Activated T-cell treated with anti-CD3 and anti-CD28 coated beads, Interleukin-2, amount 50 U/mL, for 72 hours (primary cell): Measurements from ENCODE around the gene SV2C. TPM values are rescaled to one million over a fixed set of nuclear protein-coding genes. Genes with fewer than 3 reads are reported as not detected.

ENCODE experiments used
- ATAC-seq, 2 donors: fragments of 150-1000 bp; cut with Tn5 transposase; replicated peaks in 1 of 2; 2 replicates each; pipeline ENCODE4 v1.10.0; 2021; ENCODE audit warnings: moderate library complexity in 2 of 2, mild to moderate bottlenecking in 1 of 2
- DNase-seq, 2 donors: peaks; one replicate each; pipeline ENCODE4 v3.0.0; 2021 to 2022; ENCODE audit warnings: mixed read lengths in 1 of 2
- H3K27ac Mint-ChIP-seq: one replicate; pipeline ENCODE4 v1.8.0; 2022; ENCODE audit warnings: mild to moderate bottlenecking, moderate library complexity, mixed read lengths
- H3K27me3 Mint-ChIP-seq: one replicate; pipeline ENCODE4 v1.8.0; 2022; ENCODE audit warnings: low read depth, mixed read lengths
- H3K36me3 Mint-ChIP-seq, 2 donors: one replicate each; pipeline ENCODE4 v1.8.0; 2022; ENCODE audit warnings: mixed read lengths in 2 of 2, mild to moderate bottlenecking in 1 of 2; ENCODE audit not compliant: insufficient read depth in 2 of 2
- H3K4me1 Mint-ChIP-seq: one replicate; pipeline ENCODE4 v1.8.0; 2022; ENCODE audit warnings: low read depth, mixed read lengths
- H3K4me3 Mint-ChIP-seq, 2 donors: one replicate each; pipeline ENCODE4 v1.8.0; 2022; ENCODE audit warnings: mild to moderate bottlenecking in 2 of 2, mixed read lengths in 2 of 2, moderate library complexity in 2 of 2
- H3K9me3 Mint-ChIP-seq, 2 donors: one replicate each; pipeline ENCODE4 v1.8.0; 2022; ENCODE audit warnings: mixed read lengths in 2 of 2
- total RNA-seq, 2 donors: library from RNA; stranded (reverse); gene quantifications; one replicate each; pipeline ENCODE4 v1.2.3, GENCODE V29; 2022

The SV2C gene
- total RNA-seq, 2 donors from 2014 or later, result 0.19 to 0.23 TPM

DNA sequence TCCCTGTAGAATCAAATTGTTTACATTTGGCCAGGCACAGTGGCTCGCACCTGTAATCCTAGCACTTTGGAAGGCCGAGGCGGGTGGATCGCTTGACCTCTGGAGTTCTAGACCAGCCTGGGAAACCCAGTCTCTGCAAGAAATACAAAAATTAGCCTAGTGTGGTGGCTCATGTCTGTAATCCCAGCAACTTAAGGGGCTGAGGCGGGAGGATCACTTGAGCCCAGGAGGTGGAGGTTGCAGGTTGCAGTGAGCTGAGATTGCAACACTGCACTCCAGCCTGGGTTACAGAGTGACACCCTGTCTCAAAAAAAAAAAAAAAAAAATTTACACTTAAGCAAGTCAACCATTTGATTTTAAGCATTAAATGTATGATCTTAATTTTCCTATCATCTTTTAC, 302.4 kb downstream of the SV2C start:
- Mint-ChIP-seq H3K27ac (no peak overlapping the region), H3K36me3 (no peaks in the 10 kb centered on the region), H3K4me3 (no peak overlapping the region), H3K9me3 (no peaks in the 10 kb centered on the region), H3K4me1 (peaks cover 31% of the 10 kb centered on the region), H3K27me3 (no peaks in the 10 kb centered on the region)
- DNase-seq (no peak), ATAC-seq (no peak)

- Mint-ChIP-seq H3K4me1 (peaks cover 40% of the 10 kb centered on the region), H3K4me3 (no peak overlapping the region), H3K36me3 (no peaks in the 10 kb centered on the region), H3K9me3 (no peaks in the 10 kb centered on the region), H3K27ac (no peak overlapping the region), H3K27me3 (no peaks in the 10 kb centered on the region)
- DNase-seq, result no peak
- no peak for ATAC-seq
Observed at GRCh38 chr5:76386360-76386759, 303.2 kb downstream of the SV2C start.

DNA sequence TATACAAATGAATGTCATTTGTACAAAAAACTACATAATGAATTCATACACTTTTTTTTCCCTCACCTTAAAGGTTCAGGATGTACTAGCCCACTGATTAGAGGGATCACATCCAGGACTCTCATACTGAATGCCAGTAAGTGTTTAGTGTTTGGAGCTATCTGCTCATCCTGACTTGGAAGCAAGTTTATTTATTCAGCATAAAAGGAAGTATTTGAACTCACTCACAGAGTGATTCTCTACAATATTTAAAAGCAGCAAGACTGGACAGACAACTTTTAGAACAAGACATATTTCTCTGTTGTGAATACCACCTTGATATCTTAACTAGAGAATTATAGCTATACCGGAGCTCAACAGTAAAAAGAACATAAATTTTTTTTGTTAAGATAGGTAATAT, 305.1 kb downstream of the SV2C start:
- Mint-ChIP-seq H3K36me3 (no peaks in the 10 kb centered on the region), H3K27me3 (no peaks in the 10 kb centered on the region), H3K27ac (no peak overlapping the region), H3K4me1 (peaks cover 55% of the 10 kb centered on the region), H3K4me3 (no peak overlapping the region), H3K9me3 (no peaks in the 10 kb centered on the region)
- DNase-seq (no peak), ATAC-seq (no peak)

DNA sequence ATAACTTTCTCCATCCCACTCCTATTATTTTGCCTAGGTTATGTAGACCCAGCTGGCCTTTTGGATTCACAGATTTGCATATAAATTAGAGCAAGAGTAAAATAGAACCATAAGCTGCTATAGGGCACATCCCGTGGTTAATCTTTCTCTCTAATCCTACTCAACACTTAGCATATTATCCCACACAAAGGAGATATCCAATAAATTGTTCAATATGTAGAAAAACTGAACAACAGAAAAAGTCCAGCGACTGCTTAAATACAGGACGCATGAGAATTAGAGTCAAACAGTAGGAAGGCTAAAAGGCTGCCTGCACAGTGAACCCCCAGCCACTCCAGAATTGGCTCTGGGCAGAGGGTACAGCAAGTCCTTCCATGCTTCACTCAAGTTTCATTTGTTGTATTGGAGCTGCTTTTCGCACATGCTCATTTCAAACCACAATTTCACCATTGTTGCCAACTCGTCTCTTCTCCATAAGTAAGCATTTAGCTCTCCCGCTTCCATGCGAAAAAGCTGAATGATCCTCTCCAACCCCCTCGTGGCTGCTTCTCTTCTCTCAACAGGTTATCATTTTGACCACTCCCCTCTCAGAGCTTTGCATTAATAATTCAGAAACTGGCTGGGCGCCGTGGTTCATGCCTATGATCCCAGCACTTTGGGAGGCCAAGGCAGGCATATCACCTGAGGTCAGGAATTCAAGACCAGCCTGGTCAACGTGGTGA, 305.8 kb downstream of the SV2C start:
- H3K4me1 Mint-ChIP-seq, result peaks cover 54% of the 10 kb centered on the region
- H3K36me3 Mint-ChIP-seq, result no peaks in the 10 kb centered on the region
- no peak overlapping the region for H3K27ac Mint-ChIP-seq
- no peak overlapping the region for H3K4me3 Mint-ChIP-seq
- H3K27me3 Mint-ChIP-seq, result no peaks in the 10 kb centered on the region
- ATAC-seq (no peak), DNase-seq (no peak)
- H3K9me3 Mint-ChIP-seq, result no peaks in the 10 kb centered on the region

- Mint-ChIP-seq H3K27me3 (no peaks in the 10 kb centered on the region), H3K4me3 (no peak overlapping the region), H3K27ac (peak overlapping the region; percentile 15), H3K9me3 (no peaks in the 10 kb centered on the region), H3K36me3 (no peaks in the 10 kb centered on the region), H3K4me1 (peaks cover 57% of the 10 kb centered on the region)
- DNase-seq (no peak), ATAC-seq (no peak)
Observed at GRCh38 chr5:76389513-76390154, 306.5 kb downstream of the SV2C start.

GRCh38 chr5:76391014-76391413, 307.8 kb downstream of the SV2C start:
- H3K27me3 Mint-ChIP-seq, result no peaks in the 10 kb centered on the region
- H3K4me1 Mint-ChIP-seq, result peaks cover 53% of the 10 kb centered on the region
- DNase-seq (no peak), ATAC-seq (peak in 1 of 2 donors; percentile 50)
- H3K4me3 Mint-ChIP-seq, result peak overlapping the region; percentile 27 to 57
- no peak overlapping the region for H3K27ac Mint-ChIP-seq
- H3K9me3 Mint-ChIP-seq, result no peaks in the 10 kb centered on the region
- no peaks in the 10 kb centered on the region for H3K36me3 Mint-ChIP-seq

GRCh38 chr5:76393035-76393680, 310.0 kb downstream of the SV2C start:
- no peaks in the 10 kb centered on the region for H3K27me3 Mint-ChIP-seq
- H3K36me3 Mint-ChIP-seq, result no peaks in the 10 kb centered on the region
- DNase-seq (peak; percentile 23 to 26), ATAC-seq (peak; percentile 51 to 72)
- H3K9me3 Mint-ChIP-seq, result no peaks in the 10 kb centered on the region
- peak overlapping the region; percentile 9 to 76 for H3K4me3 Mint-ChIP-seq
- H3K4me1 Mint-ChIP-seq, result peaks cover 53% of the 10 kb centered on the region
- peak overlapping the region; percentile 89 for H3K27ac Mint-ChIP-seq

GRCh38 chr5:76397200-76397599, 314.0 kb downstream of the SV2C start:
- Mint-ChIP-seq H3K27ac (no peak overlapping the region), H3K4me1 (peaks cover 38% of the 10 kb centered on the region), H3K4me3 (no peak overlapping the region), H3K36me3 (no peaks in the 10 kb centered on the region), H3K27me3 (peaks cover 12% of the 10 kb centered on the region), H3K9me3 (no peaks in the 10 kb centered on the region)
- DNase-seq (no peak), ATAC-seq (no peak)

- H3K27me3 Mint-ChIP-seq, result peaks cover 12% of the 10 kb centered on the region
- H3K4me3 Mint-ChIP-seq, result no peak overlapping the region
- peaks cover 2% of the 10 kb centered on the region in 2 donors for H3K36me3 Mint-ChIP-seq
- ATAC-seq (no peak), DNase-seq (no peak)
- H3K4me1 Mint-ChIP-seq, result peaks cover 24% of the 10 kb centered on the region
- H3K9me3 Mint-ChIP-seq, result no peaks in the 10 kb centered on the region
- no peak overlapping the region for H3K27ac Mint-ChIP-seq
Observed at GRCh38 chr5:76399268-76399667, 316.1 kb downstream of the SV2C start.

GRCh38 chr5:76400466-76400865, 317.3 kb downstream of the SV2C start:
- peaks cover 12% of the 10 kb centered on the region for H3K27me3 Mint-ChIP-seq
- no peak for ATAC-seq
- H3K9me3 Mint-ChIP-seq, result no peaks in the 10 kb centered on the region
- peaks cover 31% of the 10 kb centered on the region for H3K4me1 Mint-ChIP-seq
- H3K4me3 Mint-ChIP-seq, result no peak overlapping the region
- no peak overlapping the region for H3K27ac Mint-ChIP-seq
- H3K36me3 Mint-ChIP-seq, result peaks cover 2% of the 10 kb centered on the region in 2 donors
- DNase-seq, result no peak

DNA sequence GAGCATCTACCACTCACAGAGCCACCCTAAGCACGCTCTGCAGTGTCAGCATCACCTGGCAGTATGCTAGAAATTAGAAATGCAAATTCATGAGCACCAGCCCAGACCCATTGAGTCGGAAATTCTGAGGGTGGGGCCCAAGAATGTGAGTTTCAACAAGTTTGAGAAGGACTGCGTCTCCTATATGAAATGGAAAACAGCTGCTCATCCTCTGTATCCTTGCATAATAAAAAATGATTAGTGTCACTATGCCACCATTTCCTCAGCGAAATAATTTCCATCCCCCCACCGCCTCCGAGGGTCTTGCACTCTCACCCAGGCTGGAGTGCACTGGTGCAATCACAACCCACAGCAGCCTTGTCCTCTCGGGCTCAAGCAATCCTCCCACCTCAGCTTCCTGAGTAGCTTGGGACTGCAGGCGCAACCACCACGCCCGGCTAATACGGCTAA, 318.6 kb downstream of the SV2C start:
- DNase-seq (peak; percentile 17 to 29), ATAC-seq (no peak)
- peaks cover 44% of the 10 kb centered on the region for H3K4me1 Mint-ChIP-seq
- H3K4me3 Mint-ChIP-seq, result peak overlapping the region; percentile 86 to 99
- H3K27ac Mint-ChIP-seq, result peak overlapping the region; percentile 68
- H3K27me3 Mint-ChIP-seq, result peaks cover 12% of the 10 kb centered on the region
- peaks cover 2% of the 10 kb centered on the region in 2 donors for H3K36me3 Mint-ChIP-seq
- no peaks in the 10 kb centered on the region for H3K9me3 Mint-ChIP-seq

- Mint-ChIP-seq H3K4me1 (peaks cover 50% of the 10 kb centered on the region), H3K4me3 (peak overlapping the region; percentile 86 to 99), H3K9me3 (no peaks in the 10 kb centered on the region), H3K36me3 (peaks cover 2 to 4% of the 10 kb centered on the region in 2 donors), H3K27ac (peak overlapping the region; percentile 100), H3K27me3 (peaks cover 12% of the 10 kb centered on the region)
- peak; percentile 65 to 68 for ATAC-seq
- peak; percentile 80 to 88 for DNase-seq
Observed at GRCh38 chr5:76402251-76402885, 319.2 kb downstream of the SV2C start.
